Thyroid gland (tissue), 4 donors: ENCODE data around the gene ALPK1.

ENCODE experiments used
- POLR2A ChIP-seq, 2 donors: fragments of 450-650 bp; IDR thresholded peaks; one replicate each; pipeline ENCODE4 v1.6.1; 2017; ENCODE audit warnings: antibody characterized with exemption in 2 of 2, mild to moderate bottlenecking in 2 of 2, moderate library complexity in 1 of 2
- TF ChIP-seq, protein P1 (sequence below), 6 experiments: fragments of 200-600 bp in 3 of 6; fragments of 450-650 bp in 3 of 6; sonication (generic) in 3 of 6; IDR thresholded peaks; one replicate each; pipeline ENCODE4 v1.5.1; 2016 to 2019; ENCODE audit warnings: antibody characterized with exemption in 6 of 6, mild to moderate bottlenecking in 2 of 6, inconsistent platforms in 1 of 6, moderate library complexity in 1 of 6

DNA sequence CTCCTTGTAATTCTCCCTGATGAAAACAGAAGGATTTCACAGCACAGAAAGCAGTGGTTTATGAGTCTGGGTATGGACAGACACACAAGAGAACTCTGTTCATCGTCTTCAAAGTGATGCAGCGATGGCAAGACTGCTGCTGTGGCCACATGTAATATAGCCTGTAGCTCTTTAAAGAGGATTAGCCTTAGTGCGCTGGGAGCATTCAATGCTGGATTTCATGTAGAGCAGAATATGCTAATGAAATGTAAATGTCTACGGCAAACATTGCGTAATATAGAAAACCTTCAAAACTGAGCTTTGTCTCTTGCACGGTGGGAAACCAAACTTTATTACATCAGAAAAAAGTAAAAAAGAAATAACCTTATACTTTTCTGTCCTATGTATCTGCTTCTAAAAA is 42.9 kb downstream of the ALPK1 start:
- TF ChIP-seq, protein P1, sequence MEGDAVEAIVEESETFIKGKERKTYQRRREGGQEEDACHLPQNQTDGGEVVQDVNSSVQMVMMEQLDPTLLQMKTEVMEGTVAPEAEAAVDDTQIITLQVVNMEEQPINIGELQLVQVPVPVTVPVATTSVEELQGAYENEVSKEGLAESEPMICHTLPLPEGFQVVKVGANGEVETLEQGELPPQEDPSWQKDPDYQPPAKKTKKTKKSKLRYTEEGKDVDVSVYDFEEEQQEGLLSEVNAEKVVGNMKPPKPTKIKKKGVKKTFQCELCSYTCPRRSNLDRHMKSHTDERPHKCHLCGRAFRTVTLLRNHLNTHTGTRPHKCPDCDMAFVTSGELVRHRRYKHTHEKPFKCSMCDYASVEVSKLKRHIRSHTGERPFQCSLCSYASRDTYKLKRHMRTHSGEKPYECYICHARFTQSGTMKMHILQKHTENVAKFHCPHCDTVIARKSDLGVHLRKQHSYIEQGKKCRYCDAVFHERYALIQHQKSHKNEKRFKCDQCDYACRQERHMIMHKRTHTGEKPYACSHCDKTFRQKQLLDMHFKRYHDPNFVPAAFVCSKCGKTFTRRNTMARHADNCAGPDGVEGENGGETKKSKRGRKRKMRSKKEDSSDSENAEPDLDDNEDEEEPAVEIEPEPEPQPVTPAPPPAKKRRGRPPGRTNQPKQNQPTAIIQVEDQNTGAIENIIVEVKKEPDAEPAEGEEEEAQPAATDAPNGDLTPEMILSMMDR (IDR thresholded peaks at IDR 0.05): no peak
- no peak for TF ChIP-seq POLR2A (IDR thresholded peaks at IDR 0.05)
